ENCODE measurements around the gene ZBTB2.

The ZBTB2 gene

DNA sequence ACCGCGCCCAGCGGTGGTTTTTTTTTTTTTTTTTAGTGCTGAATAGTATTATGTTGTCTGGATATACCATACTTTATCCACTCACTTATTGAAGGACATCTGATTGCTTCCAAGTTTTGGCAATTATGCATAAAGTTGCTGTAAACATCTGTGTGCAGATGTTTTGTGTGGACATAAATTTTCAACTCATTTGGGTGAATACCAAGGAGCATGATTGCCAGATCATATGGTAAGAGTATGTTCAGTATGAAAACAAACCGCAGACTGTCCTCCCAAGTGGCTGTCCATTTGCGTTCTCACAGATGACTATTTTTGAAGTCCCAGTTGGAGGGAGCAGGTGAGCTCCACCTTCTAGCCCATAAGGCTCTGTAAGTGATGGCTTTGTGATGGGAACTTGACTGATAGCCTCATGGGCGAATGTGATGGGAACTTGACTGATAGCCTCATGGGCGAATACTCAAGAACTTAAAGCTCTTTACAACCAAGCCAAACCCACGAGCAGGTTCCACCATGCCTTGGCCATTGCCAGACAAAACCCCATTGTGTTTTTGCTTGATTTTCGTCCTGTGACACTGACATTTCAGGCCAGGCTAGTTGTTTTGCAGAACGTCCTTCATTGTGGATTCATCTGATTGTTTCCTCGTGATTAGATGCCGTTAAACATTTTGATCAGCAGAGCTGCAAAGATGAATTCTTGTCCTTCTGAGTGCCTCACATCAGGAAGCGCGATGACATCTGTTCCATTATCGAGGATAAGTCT is 51.0 kb downstream of the ZBTB2 start:
- H3K4me1 ChIP-seq (ENCODE audit: control insufficient read depth in 1 of 2, insufficient read depth in 1 of 2, low read depth in 1 of 2, low read length in 1 of 2) = no peaks in the 10 kb centered on the region
- no peak overlapping the region for H3K27ac ChIP-seq
- no peak for TF ChIP-seq CTCF (IDR thresholded peaks at IDR 0.05)
- no peaks in the 10 kb centered on the region for H3K9me3 ChIP-seq
- H3K27me3 ChIP-seq = no peaks in the 10 kb centered on the region
- no peak overlapping the region for H3K4me3 ChIP-seq (ENCODE audit: low read depth in 1 of 2, low read length in 1 of 2)
- H3K36me3 ChIP-seq = no peaks in the 10 kb centered on the region

DNA sequence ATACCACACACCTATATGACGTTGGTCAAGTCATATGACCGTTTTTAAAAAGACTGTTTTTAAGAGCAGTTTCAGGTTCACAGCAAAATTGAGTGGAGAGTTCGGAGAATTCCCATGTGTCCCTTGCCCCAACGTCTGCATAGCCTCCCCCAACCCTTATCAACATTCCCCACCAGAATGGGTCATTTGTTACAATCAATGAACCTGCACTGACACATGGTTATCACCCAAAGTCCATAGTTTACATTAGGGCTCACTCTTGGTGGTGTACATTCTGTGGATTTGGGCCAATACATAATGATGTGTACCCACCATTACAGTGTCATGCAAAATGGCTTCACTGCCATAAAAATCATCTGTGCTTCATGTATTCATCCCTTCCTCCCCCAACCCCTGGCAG is 52.0 kb downstream of the ZBTB2 start:
- Histone ChIP-seq H3K4me1 (ENCODE audit: control insufficient read depth in 1 of 2, insufficient read depth in 1 of 2, low read depth in 1 of 2, low read length in 1 of 2) (no peaks in the 10 kb centered on the region), H3K27me3 (no peaks in the 10 kb centered on the region), H3K36me3 (no peaks in the 10 kb centered on the region), H3K27ac (no peak overlapping the region), H3K4me3 (ENCODE audit: low read depth in 1 of 2, low read length in 1 of 2) (no peak overlapping the region), H3K9me3 (no peaks in the 10 kb centered on the region)
- TF ChIP-seq CTCF (IDR thresholded peaks at IDR 0.05) = no peak

- H3K4me1 ChIP-seq (ENCODE audit: control insufficient read depth in 1 of 2, insufficient read depth in 1 of 2, low read depth in 1 of 2, low read length in 1 of 2) = no peaks in the 10 kb centered on the region
- TF ChIP-seq CTCF (IDR thresholded peaks at IDR 0.05) = no peak
Observed at GRCh38 chr6:151338651-151339200, 52.6 kb downstream of the ZBTB2 start.

DNA sequence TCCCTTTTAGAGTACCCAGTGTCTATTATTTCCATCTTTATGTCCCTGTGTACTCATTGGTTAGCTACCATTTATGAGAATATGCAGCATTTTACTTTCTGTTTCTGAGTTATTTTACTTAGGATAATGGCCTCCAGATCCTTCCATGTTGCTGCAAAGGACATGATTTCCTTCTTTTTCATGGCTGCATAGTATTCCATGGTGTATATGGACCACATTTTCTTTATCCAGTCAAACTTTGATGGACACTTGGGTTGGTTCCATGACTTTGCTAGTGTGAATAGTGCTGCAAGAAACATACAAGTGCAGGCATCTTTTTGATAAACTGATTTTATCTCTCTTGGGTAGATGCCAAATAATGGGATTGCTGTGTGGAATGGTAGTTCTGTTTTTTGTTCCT is 55.4 kb downstream of the ZBTB2 start:
- Histone ChIP-seq H3K4me1 (ENCODE audit: control insufficient read depth in 1 of 2, insufficient read depth in 1 of 2, low read depth in 1 of 2, low read length in 1 of 2) (peaks cover 7% of the 10 kb centered on the region in 2 experiments), H3K4me3 (ENCODE audit: low read depth in 1 of 2, low read length in 1 of 2) (no peak overlapping the region), H3K27me3 (no peaks in the 10 kb centered on the region), H3K9me3 (no peaks in the 10 kb centered on the region), H3K36me3 (no peaks in the 10 kb centered on the region), H3K27ac (no peak overlapping the region)
- no peak for TF ChIP-seq CTCF (IDR thresholded peaks at IDR 0.05)

More at GRCh38 chr6:151338651-151339200, 52.6 kb downstream of the ZBTB2 start:
- H3K9me3 ChIP-seq = no peaks in the 10 kb centered on the region
- no peaks in the 10 kb centered on the region for H3K27me3 ChIP-seq
- H3K36me3 ChIP-seq = no peaks in the 10 kb centered on the region
- H3K27ac ChIP-seq = no peak overlapping the region
- no peak overlapping the region for H3K4me3 ChIP-seq (ENCODE audit: low read depth in 1 of 2, low read length in 1 of 2)

- TF ChIP-seq CTCF (IDR thresholded peaks at IDR 0.05) = no peak
- no peak overlapping the region for H3K4me3 ChIP-seq (ENCODE audit: low read depth in 1 of 2, low read length in 1 of 2)
- H3K27ac ChIP-seq = no peak overlapping the region
- H3K36me3 ChIP-seq = no peaks in the 10 kb centered on the region
- H3K27me3 ChIP-seq = peaks cover 56% of the 10 kb centered on the region
- peaks cover 15 to 16% of the 10 kb centered on the region in 2 experiments for H3K4me1 ChIP-seq (ENCODE audit: control insufficient read depth in 1 of 2, insufficient read depth in 1 of 2, low read depth in 1 of 2, low read length in 1 of 2)
- H3K9me3 ChIP-seq = no peaks in the 10 kb centered on the region
Observed at GRCh38 chr6:151330130-151330696, 61.1 kb downstream of the ZBTB2 start.
